Measurements from ENCODE around the gene E2F6. TPM values are rescaled to one million over a fixed set of nuclear protein-coding genes. Genes with fewer than 3 reads are reported as not detected.

E2F6 gene
- total RNA-seq, 2 experiments from 2014 or later = 5.9 to 6.6 TPM

DNA sequence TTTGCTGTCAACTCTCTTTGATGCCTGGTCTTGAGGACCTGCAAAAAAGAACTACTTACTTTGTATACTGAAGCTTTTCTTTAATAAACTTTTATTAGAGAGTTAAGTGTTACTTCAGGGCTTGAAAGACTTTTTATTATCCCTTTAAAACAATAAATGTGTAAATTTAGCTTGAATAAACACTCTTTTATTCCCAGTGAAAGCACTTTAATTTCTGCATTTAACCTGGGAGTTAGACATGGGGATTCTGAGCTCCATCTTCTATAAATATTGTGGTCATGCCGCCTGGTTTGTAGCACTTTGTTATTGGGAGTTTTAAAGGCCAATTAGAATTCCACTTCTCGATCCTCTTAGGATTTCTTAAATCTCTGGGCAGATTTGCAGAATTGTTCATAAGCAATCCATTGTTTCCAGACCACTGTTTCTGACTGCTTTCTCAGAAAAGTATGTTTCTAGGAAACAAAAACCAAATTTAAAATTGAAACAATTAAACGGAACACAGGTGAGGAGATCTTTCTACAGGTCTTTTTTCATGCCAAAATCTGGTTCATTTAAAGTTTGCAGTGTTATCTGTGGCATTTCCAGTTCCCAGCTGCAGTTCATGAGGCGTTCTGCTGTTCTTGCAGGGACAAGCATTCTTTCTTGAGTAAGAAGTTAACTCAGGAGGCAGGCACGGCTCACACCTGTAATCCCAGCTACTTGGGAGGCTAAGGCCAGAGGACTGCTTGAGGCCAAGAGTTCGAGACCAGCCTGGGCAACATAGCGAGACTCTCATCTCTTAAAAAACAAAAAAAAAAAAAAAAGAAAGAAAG is 18.1 kb upstream of the E2F6 start:
- Mint-ChIP-seq H3K27ac (no peak overlapping the region), H3K4me1 (peaks cover 9% of the 10 kb centered on the region), H3K27me3 (peaks cover 60% of the 10 kb centered on the region), H3K36me3 (ENCODE audit: low read depth) (no peaks in the 10 kb centered on the region), H3K4me3 (no peak overlapping the region), H3K9me3 (no peaks in the 10 kb centered on the region)
- ChIA-PET POLR2A (no interaction called here), CTCF (interaction anchor here (0.8 to 1.2 kb wide), 3 partner anchors 99 to 353 kb away, joined by 3 to 4 read pairs (median 3); no protein-coding TSS in a partner anchor)
- no peak for DNase-seq

- Mint-ChIP-seq H3K27ac (no peak overlapping the region), H3K27me3 (peaks cover 61% of the 10 kb centered on the region), H3K4me3 (no peak overlapping the region), H3K36me3 (ENCODE audit: low read depth) (no peaks in the 10 kb centered on the region), H3K9me3 (no peaks in the 10 kb centered on the region), H3K4me1 (peaks cover 9% of the 10 kb centered on the region)
- DNase-seq = no peak
- POLR2A ChIA-PET = no interaction called here
- CTCF ChIA-PET = no interaction called here
Observed at GRCh38 chr2:11482473-11483035, 16.6 kb upstream of the E2F6 start.

DNA sequence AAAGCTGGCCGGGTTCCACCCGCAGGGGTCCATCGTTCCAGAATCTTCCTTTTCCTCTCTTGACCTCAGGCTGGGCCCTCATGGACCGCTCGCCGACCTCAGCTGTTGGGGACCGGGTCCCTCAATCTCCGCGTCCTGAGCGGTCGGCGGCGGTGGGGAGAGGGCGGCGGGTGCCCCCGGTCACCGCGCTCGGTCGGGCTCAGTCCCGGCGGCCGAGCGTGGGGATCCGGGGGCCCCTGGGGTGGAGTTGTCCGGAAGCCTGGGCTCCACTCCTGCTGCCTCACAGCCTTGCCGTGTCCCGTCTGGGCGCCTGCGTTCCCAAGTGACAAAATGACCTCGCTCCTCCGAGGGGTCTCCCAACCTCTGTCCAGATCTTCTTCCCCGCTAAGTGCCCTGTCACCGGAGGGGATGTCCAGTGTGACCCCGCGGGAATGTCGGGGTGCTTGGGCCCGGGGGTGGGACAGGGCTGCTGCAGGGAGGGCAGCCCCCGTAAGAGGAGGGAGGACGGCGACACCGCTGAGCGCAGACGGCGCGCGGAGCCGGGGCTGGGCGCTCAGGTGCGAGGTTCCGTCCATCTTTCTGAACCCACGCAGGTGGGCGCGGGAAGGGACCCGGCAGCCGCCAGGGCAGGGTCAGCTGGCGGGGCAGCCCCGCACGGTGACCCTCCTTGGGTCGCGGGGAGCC is 16.0 kb upstream of the E2F6 start:
- Mint-ChIP-seq H3K9me3 (no peaks in the 10 kb centered on the region), H3K36me3 (ENCODE audit: low read depth) (no peaks in the 10 kb centered on the region), H3K4me1 (peaks cover 9% of the 10 kb centered on the region), H3K4me3 (no peak overlapping the region), H3K27ac (no peak overlapping the region), H3K27me3 (peaks cover 57% of the 10 kb centered on the region)
- no peak for DNase-seq
- ChIA-PET CTCF (interaction anchor here (4.7 kb wide), 1 partner anchor 102 kb away, joined by 60 read pairs; no protein-coding TSS in a partner anchor), POLR2A (no interaction called here)

DNA sequence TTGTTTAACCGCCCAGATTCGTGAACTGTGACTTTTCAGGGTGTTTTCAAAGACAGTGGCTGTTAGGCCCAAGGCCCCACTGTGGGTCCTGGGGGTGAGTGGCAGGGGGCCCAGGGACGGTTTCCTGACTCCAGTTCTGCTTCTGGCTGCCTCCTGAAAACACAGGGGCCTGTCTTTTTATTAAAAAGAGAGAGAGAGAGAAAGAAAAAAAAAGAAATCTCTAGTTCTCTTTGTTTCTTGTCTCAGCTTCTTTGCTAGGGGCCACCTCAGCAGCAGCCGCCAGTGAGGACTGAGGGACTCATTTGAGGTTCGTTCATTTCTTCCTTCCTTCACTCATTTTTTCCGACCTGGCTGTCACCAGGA is 15.4 kb upstream of the E2F6 start:
- Mint-ChIP-seq H3K4me1 (peaks cover 9% of the 10 kb centered on the region), H3K9me3 (no peaks in the 10 kb centered on the region), H3K27ac (no peak overlapping the region), H3K4me3 (no peak overlapping the region), H3K27me3 (peaks cover 57% of the 10 kb centered on the region), H3K36me3 (ENCODE audit: low read depth) (no peaks in the 10 kb centered on the region)
- POLR2A ChIA-PET = no interaction called here
- DNase-seq = no peak
- CTCF ChIA-PET = interaction anchor here (4.7 kb wide), 1 partner anchor 102 kb away, joined by 60 read pairs; no protein-coding TSS in a partner anchor

DNA sequence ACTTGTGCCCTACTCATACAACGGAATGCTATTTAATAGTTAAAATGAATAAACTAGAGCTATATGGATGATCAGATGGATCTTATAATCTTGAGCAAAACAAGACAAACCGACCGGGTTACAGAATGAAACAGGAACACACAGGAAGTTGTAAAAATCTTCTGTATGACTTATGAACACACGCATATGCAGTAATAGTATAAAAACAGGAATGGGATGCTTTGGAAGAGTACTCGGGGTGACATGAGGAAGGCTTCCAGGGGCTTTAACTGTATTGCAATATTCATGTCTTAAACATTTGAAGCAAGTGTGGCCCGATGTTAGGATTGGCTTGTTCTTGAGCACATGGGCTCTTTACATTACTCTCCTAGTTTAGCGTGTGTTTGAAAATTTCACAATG is 14.9 kb upstream of the E2F6 start:
- ChIA-PET POLR2A (no interaction called here), CTCF (interaction anchor here (0.7 to 4.7 kb wide), 4 partner anchors 8 to 111 kb away, joined by 3 to 60 read pairs (median 4); no protein-coding TSS in a partner anchor)
- H3K27ac Mint-ChIP-seq = no peak overlapping the region
- H3K9me3 Mint-ChIP-seq = no peaks in the 10 kb centered on the region
- peaks cover 9% of the 10 kb centered on the region for H3K4me1 Mint-ChIP-seq
- H3K4me3 Mint-ChIP-seq = no peak overlapping the region
- H3K27me3 Mint-ChIP-seq = peaks cover 55% of the 10 kb centered on the region
- no peaks in the 10 kb centered on the region for H3K36me3 Mint-ChIP-seq (ENCODE audit: low read depth)
- no peak for DNase-seq

DNA sequence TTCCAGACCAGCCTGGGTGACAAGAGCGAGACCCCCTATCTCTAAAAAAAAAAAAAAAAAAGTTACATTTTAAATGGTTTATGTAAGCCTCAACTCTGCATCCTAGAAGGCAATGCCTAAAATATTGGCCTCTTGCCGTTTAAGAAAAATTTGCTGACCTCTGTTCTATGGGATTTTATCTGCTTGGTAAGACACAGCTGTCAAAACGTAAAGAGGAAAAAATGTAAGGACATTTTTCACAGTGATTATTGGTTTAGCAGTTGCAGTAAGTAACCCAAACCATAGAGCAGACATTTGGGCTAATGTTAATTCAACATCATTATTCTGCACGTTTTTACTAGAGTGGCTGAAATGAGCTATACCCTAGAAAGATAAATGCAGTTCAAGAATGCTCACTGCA is 14.4 kb upstream of the E2F6 start:
- no peaks in the 10 kb centered on the region for H3K9me3 Mint-ChIP-seq
- peaks cover 50% of the 10 kb centered on the region for H3K27me3 Mint-ChIP-seq
- H3K27ac Mint-ChIP-seq = no peak overlapping the region
- no peaks in the 10 kb centered on the region for H3K36me3 Mint-ChIP-seq (ENCODE audit: low read depth)
- H3K4me3 Mint-ChIP-seq = no peak overlapping the region
- CTCF ChIA-PET = interaction anchor here (0.7 to 4.7 kb wide), 4 partner anchors 8 to 111 kb away, joined by 3 to 60 read pairs (median 4); no protein-coding TSS in a partner anchor
- peaks cover 9% of the 10 kb centered on the region for H3K4me1 Mint-ChIP-seq
- POLR2A ChIA-PET = no interaction called here
- no peak for DNase-seq

DNA sequence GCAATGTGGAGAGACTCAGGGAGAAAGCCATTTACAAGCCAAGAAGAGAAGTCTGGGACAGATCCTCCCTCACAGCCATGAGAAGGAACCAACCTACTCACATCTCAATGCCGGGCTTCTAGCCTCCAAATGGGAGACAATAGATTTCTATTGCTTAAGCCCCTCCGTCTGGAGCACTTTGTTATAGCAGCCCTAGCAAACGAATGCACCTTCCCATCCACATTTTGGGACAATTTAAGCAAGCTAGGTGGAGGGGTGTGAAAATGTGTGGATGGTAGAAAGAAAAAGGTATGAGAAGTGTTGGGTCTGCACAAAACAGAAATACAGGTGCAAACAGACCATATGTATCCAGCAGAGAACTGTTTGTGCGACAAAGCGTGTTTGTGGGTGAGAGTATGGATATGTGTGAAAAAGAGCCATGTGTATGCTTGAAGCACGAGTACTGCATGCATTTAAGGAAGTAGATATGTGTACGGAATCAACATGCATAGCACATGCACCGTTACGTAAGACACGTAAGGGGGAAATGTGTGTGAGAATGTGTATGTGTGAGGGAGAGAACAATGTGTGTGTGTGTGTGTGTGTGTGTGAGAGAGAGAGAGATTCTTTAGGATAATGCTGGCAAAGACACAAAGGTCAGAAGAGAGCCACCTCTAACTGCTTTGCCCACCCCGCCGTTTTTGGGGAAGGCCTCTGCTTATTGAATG is 13.1 kb upstream of the E2F6 start:
- Mint-ChIP-seq H3K36me3 (ENCODE audit: low read depth) (no peaks in the 10 kb centered on the region), H3K27me3 (peaks cover 44% of the 10 kb centered on the region), H3K9me3 (no peaks in the 10 kb centered on the region), H3K4me1 (peaks cover 7% of the 10 kb centered on the region), H3K27ac (no peak overlapping the region), H3K4me3 (no peak overlapping the region)
- DNase-seq = no peak
- ChIA-PET POLR2A (no interaction called here), CTCF (interaction anchor here (0.7 to 4.7 kb wide), 5 partner anchors 9 to 631 kb away, joined by 3 to 60 read pairs (median 4); no protein-coding TSS in a partner anchor)

DNA sequence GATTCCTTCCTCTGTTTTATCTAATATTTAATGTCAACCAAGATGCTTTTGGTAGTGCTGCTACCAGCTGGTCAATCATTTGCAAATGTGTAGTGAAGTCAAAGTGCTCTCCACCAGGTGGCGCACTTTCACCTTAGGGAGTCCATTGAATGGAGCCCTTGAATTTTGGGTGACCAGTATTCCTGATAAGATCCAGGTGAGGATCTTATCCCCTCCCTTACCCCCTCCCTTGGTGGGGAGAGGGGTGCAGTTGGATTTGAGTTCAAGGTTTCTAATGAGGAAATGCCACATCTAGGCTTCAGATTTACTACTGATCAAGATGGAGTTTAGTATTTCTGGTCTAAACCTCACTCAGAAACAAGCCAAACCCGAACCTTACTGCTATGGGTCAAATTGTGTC is 12.0 kb upstream of the E2F6 start:
- peaks cover 33% of the 10 kb centered on the region for H3K27me3 Mint-ChIP-seq
- peak; percentile 83 for DNase-seq
- no peak overlapping the region for H3K27ac Mint-ChIP-seq
- peaks cover under 1% of the 10 kb centered on the region for H3K4me1 Mint-ChIP-seq
- ChIA-PET POLR2A (interaction anchor here (0.6 kb wide), 1 partner anchor 105 kb away, joined by 4 read pairs; no protein-coding TSS in a partner anchor), CTCF (interaction anchor here (0.7 to 4.7 kb wide), 7 partner anchors 10 to 630 kb away, joined by 3 to 60 read pairs (median 4); partner anchors contain the start of gene E2F6)
- no peak overlapping the region for H3K4me3 Mint-ChIP-seq
- no peaks in the 10 kb centered on the region for H3K9me3 Mint-ChIP-seq
- no peaks in the 10 kb centered on the region for H3K36me3 Mint-ChIP-seq (ENCODE audit: low read depth)

- Mint-ChIP-seq H3K4me3 (no peak overlapping the region), H3K36me3 (ENCODE audit: low read depth) (no peaks in the 10 kb centered on the region), H3K4me1 (no peaks in the 10 kb centered on the region), H3K9me3 (no peaks in the 10 kb centered on the region), H3K27me3 (peaks cover 5% of the 10 kb centered on the region), H3K27ac (no peak overlapping the region)
- ChIA-PET POLR2A (no interaction called here), CTCF (interaction anchor here (1.1 to 2.2 kb wide), 3 partner anchors 27 to 341 kb away, joined by 3 to 8 read pairs (median 4); a partner anchor contains a TSS)
- no peak for DNase-seq
Observed at GRCh38 chr2:11473659-11474433, 7.9 kb upstream of the E2F6 start.

GRCh38 chr2:11467749-11468148 is 1.8 kb upstream of the E2F6 start:
- H3K4me3 Mint-ChIP-seq = no peak overlapping the region
- H3K27ac Mint-ChIP-seq = no peak overlapping the region
- POLR2A ChIA-PET = no interaction called here

DNA sequence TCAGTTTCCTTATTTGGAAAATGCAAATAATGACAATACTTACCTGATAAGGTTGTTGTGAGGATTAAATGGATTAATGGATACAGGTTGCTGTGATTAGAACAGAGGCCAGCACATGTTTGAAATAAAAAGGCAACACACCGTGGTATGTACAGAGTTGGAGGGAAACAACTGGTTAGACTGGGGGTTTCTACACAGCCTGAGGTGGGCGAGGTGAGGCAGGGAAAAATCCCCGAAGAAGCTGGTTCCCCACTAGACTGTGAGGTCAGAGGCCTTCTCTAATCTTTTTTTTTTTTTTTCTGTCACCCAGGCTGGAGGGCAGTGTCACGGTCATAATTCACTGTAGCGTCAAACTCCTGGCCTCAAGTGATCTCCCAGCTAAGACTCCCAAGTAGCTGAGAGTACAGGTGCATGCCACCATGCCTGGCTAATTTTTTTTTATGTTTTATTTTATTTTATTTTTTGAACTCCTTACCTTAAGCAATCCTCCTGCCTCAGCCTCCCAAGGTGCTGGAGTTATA is 1.2 kb upstream of the E2F6 start:
- Mint-ChIP-seq H3K36me3 (ENCODE audit: low read depth) (peaks cover 7% of the 10 kb centered on the region), H3K4me1 (peaks cover 32% of the 10 kb centered on the region), H3K4me3 (peak overlapping the region; percentile 93), H3K27me3 (no peaks in the 10 kb centered on the region), H3K9me3 (no peaks in the 10 kb centered on the region), H3K27ac (no peak overlapping the region)
- CTCF ChIA-PET = interaction anchor here (1.2 to 3.9 kb wide), 3 partner anchors 11 to 338 kb away, joined by 3 to 20 read pairs (median 12); a partner anchor contains a TSS
- POLR2A ChIA-PET = interaction anchor here (0.6 to 2.3 kb wide), 3 partner anchors 123 to 313 kb away, joined by 4 to 12 read pairs (median 9); partner anchors contain the start of genes ROCK2 and SLC66A3
- no peak for DNase-seq

More at GRCh38 chr2:11467749-11468148, 1.8 kb upstream of the E2F6 start:
- CTCF ChIA-PET = no interaction called here
- DNase-seq = no peak
- H3K9me3 Mint-ChIP-seq = no peaks in the 10 kb centered on the region
- peaks cover 27% of the 10 kb centered on the region for H3K4me1 Mint-ChIP-seq
- H3K36me3 Mint-ChIP-seq (ENCODE audit: low read depth) = peaks cover 7% of the 10 kb centered on the region
- no peaks in the 10 kb centered on the region for H3K27me3 Mint-ChIP-seq
